T follicular helper cell (primary cell): ENCODE data around the gene TMEM154.

Experiments used
- DNase-seq: peaks from one replicate; pipeline ENCODE4 v3.0.0-alpha.2; 2020; ENCODE audit warnings: low read depth

The TMEM154 gene

GRCh38 chr4:152590179-152591031, 89.4 kb downstream of the TMEM154 start:
- DNase-seq = no peak

DNA sequence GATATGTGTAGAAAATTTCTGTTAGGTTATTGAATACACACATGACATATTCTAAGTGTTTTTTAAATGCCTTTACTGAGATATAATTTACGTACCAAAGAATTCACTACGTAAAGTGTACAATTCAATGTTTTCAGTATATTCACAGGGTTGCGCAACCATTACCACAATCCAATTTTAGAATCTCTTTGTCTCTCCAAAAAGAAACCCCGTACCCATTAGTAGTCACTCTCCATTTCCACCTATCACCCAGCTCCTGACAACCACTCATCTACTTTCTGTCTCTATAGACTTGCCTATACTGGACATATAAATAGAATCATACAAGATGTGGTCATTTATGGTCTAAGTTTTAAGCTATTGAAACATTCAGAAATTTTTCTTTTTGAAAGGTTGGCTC, 90.9 kb downstream of the TMEM154 start:
- no peak for DNase-seq

DNA sequence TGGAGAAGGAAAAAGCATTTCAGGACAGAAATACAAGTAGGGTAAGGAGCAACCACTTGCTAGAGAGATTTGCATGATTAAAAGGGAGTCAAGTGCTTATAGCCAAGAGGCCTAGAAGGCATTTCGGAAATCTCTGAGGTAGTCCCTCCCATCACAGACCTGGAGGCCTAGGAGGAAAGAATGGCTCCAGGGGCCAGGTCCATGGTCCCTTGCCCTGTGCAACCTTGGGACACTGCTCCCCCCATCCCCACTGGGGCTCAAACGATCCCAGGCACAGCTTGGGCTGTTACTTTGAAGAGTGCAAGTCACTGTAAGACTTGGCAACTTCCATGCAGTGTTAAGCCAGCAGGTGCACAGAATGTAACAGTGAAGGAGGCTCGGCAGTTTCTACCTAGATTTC, 92.7 kb downstream of the TMEM154 start:
- DNase-seq = no peak

DNA sequence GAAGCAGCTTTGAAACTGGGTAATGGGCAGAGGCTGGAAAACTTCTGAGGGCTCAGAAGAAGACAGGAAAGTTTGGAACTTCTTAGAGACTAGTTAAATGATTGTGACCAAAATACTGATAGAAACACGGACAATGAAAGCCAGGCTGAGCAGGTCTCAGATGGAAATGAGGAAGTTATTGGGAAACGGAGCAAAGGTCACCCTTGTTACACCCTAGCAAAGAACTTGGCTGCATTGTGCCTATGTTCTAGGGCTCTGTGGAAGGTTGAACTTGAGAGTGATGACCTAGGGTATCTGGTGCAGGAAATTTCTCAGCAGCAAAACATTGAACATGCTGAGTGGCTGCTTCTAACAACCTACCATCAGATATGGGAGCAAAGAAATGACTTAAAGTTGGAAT, 93.1 kb downstream of the TMEM154 start:
- DNase-seq = no peak

DNA sequence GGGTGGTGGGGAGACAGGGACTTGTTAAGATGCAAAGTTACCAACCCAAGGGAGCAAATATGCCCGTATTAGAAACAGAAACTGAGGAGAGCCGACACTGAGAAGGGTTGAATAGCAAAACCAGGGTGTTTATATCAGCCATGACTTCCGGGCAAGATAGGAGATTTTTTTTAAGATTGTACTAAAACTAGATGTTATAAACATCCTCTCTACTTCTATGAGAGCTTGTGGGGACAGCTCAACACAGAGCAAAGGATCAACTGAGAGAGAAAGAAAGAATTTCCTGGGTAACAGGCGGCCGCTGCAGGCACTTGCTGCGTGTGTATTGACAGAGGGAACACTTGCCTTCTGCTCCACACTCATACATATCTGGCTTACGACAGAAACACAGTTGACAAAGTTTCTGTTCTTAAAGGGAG, 94.8 kb downstream of the TMEM154 start:
- no peak for DNase-seq

DNA sequence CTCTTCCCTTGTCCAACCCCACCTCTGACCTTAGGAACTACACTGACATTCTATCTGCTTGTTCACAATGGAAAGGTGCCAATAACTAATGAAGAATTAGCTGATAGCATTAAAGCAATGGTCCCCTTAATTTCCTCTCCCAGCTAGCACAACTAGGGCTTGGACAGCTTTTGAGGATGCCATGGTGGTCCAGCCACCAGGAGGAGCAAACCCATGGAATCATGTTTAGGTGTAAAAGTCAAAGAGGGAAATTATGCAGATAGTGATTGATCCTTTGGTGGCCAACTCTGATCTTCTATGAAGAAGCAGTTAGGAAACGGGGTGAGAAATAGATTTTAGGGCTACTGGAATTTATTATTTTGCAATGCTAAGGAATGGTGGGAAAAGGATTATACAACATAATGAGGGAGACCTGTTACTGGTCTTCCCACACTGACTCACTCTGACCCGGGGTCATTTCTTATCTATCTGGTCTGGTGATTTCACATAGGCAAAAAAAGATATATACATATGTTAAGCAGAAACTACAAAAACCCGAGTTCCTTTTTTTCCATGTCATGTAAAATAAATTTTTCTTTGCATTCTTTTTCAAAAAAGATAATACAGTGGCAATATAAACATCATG, 98.1 kb downstream of the TMEM154 start:
- DNase-seq = no peak

DNA sequence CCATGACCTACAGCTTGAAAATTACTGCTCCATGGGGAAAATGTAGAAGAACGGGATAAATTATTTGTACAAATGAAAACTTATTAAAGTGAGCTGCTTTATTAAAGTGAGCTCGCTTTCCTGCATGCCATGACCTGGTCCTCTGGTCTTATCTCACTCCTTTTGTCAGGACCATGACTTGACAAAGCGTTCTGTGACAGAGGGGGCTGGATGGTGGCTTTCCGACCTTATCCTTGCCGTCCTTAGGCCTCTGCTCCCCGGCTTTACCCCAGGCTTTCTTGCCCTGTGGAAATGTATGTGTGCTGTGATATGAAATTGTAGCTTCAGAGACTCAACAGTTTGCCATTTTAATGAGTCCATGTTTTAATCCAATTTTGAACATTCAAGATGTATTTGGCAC, 99.9 kb downstream of the TMEM154 start:
- no peak for DNase-seq

DNA sequence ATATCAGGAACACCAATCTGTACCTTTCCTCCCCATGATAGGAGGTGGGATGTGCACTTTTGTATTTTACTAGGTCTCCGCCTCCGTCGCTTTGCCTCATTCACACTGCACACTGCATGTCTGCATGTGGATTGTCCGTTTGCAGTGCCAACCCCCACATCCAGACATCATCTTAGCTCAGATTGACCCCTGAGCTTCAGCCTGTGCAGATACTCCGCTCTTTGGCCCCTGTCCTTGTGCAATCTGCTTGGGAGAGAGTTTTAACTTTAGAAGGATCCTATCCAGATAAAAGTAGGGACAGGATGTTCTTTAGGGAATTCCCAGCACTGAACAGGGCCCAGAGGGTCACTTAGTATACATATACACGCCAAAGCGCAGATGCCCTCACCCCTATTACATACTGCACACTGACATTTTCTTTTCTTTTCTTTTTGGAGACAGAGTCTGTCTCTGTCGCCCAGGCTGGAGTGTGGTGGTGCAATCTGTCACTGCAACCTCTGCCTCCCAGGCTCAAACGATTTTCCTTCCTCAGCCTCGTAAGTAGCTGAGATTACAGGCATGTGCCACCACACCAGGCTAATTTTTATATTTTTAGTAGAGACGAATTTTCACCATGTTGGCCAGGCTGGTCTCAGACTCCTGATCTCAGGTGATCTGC, 100.6 kb downstream of the TMEM154 start:
- no peak for DNase-seq

GRCh38 chr4:152578670-152579069, 101.1 kb downstream of the TMEM154 start:
- DNase-seq = no peak

DNA sequence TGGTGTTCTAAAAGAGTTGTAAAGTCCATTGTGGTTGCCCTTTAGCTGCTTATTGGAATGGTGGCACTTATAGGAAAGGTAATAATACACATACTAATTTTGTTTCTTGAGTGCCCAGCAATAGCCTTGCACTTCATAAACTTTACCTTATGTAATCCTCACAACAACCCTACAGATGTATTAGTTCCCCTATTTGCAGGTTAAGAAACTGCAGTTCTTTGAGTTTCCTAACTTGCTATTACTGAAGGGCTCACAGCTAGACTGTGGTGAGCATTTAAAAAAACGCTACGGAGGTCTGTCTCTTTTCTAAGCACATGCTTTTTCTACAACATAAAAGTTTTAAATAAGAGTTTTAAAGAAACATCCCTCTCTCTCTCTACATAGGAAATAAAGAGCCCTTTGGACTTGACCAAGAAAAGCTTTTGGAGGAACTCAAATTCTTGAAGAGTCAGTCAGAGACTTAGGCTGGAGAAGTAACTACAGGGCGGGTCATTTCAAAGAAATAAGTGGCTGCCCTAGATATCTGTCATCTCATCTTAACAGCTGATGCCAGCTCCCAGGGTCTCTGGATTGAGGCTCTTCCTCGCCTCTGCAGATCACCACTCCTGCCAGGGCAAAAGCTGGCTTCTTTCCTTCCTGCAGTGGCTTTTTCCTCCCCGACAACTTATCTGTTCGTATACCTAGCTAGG, 101.9 kb downstream of the TMEM154 start:
- DNase-seq = no peak

- no peak for DNase-seq
Measured at GRCh38 chr4:152575533-152575932, 104.3 kb downstream of the TMEM154 start.

- no peak for DNase-seq
Measured at GRCh38 chr4:152573861-152574260, 105.9 kb downstream of the TMEM154 start.

DNA sequence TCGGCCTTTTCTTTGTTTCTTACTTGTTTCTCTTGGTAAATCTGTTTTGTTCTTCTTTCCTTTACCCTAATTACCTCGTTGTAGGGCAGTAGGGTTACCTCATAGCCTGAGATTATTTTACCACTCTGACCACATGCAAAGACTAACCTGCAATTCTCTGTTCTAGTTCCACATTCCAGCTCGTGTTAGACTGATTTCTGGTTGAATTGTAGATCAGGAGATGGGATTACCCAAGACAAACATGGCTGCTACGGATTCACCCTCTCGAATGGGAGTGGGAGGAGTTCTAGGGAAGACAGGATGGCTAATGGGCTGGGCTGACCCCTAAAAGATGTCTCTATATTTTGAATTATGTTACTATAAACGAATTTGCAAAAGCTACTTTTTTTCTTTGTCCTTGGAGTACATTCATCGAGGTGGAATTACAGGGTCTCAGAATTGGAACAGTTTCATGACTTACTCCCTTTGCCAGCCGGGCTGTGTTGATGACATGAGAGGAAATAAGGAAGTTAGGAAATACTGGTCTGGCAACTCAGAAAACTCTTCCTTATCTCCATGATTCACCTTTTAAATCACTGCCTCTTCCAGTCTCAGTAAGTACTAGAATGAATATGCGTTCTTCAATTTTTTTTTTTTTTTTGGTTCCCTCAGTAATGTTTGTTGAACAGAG, 107.2 kb downstream of the TMEM154 start:
- DNase-seq = no peak

DNA sequence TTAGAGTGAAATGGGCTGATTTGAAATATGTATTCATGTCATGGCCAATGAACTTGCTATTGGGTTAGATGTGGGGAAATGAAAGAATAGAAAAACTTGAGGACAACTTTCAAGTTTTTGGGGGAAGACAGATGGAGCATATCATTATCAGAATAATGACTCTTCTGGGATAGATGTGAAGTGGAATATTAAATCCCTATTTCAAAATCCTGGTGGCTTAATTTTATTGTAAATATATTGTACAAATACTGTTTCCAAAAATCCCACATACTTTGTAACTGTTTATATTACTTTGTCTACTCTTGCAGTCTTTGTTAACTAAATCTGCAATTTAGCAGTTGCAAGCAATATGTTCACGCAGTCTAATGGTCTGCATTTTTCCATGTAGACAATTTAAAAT, 108.0 kb downstream of the TMEM154 start:
- no peak for DNase-seq

GRCh38 chr4:152571296-152571695, 108.5 kb downstream of the TMEM154 start:
- no peak for DNase-seq
